SU-DHL-6 (cell line): Measurements from ENCODE around the gene TBC1D19.

Experiments
- H2AFZ ChIP-seq: fragments of 200-600 bp; sonication (generic); 2 replicates; pipeline ENCODE4 v1.6.1; 2014; ENCODE audit warnings: low read depth, mild to moderate bottlenecking, moderate library complexity, mixed read lengths, antibody characterized with exemption, low read length; ENCODE audit not compliant: severe bottlenecking
- H3F3A ChIP-seq: fragments of 200-600 bp; shearing (Covaris generic); 2 replicates; pipeline ENCODE4 v1.6.0; 2016; ENCODE audit warnings: antibody characterized with exemption, mild to moderate bottlenecking; ENCODE audit not compliant: insufficient read depth
- H3K27ac ChIP-seq: fragments of 200-600 bp; sonication (generic); 2 replicates; pipeline ENCODE4 v1.5.1; 2016; ENCODE audit warnings: low read depth, mild to moderate bottlenecking, low read length, moderate library complexity, mixed read lengths
- H3K27me3 ChIP-seq: fragments of 200-600 bp; sonication (generic), shearing (Covaris generic); 2 replicates; pipeline ENCODE4 v1.6.0; 2014; ENCODE audit warnings: mild to moderate bottlenecking, low read length
- H3K36me3 ChIP-seq: fragments of 200-600 bp; sonication (generic); 2 replicates; pipeline ENCODE4 v1.6.1; 2014; ENCODE audit warnings: mild to moderate bottlenecking, low read length, mixed read lengths
- H3K4me2 ChIP-seq: fragments of 300-600, 200-600 bp; shearing (Covaris generic), sonication (generic); 2 replicates; pipeline ENCODE4 v1.6.0; 2014; ENCODE audit warnings: low read length, low read depth, mild to moderate bottlenecking; ENCODE audit not compliant: poor library complexity, severe bottlenecking
- H3K4me3 ChIP-seq: fragments of 200-600 bp; sonication (generic); 2 replicates; pipeline ENCODE4 v1.5.1; 2014; ENCODE audit warnings: antibody characterized with exemption, low read length, mild to moderate bottlenecking, mixed read lengths; ENCODE audit not compliant: insufficient read depth, poor library complexity, severe bottlenecking
- H3K79me2 ChIP-seq: fragments of 200-600 bp; sonication (generic); 2 replicates; pipeline ENCODE4 v1.6.1; 2014; ENCODE audit warnings: mild to moderate bottlenecking, low read length, moderate library complexity; ENCODE audit not compliant: insufficient read depth
- H3K9ac ChIP-seq: fragments of 200-600 bp; sonication (generic); 2 replicates; pipeline ENCODE4 v1.7.0; 2014; ENCODE audit warnings: mild to moderate bottlenecking, low read length
- H3K9me2 ChIP-seq: fragments of 200-600 bp; sonication (generic); replicated peaks from 2 replicates; pipeline ENCODE4 v1.6.1; 2014; ENCODE audit warnings: low read length; ENCODE audit not compliant: insufficient read depth
- H3K9me3 ChIP-seq: fragments of 200-600 bp; sonication (generic); 2 replicates; pipeline ENCODE4 v1.6.1; 2014; ENCODE audit warnings: low read length, mixed read lengths; ENCODE audit not compliant: insufficient read depth
- H4K20me1 ChIP-seq: fragments of 200-600 bp; sonication (generic); 2 replicates; pipeline ENCODE4 v1.6.1; 2014; ENCODE audit warnings: low read depth, mild to moderate bottlenecking, antibody characterized with exemption, low read length, moderate library complexity, mixed read lengths
- EZH2phosphoT487 ChIP-seq: fragments of 200-600 bp; sonication (generic), shearing (Covaris generic); conservative IDR thresholded peaks from 2 replicates; pipeline ENCODE4 v1.6.1; 2018; ENCODE audit warnings: mild to moderate bottlenecking, antibody characterized with exemption, low read length, moderate library complexity, mixed read lengths
- TF ChIP-seq, protein P1 (sequence below): fragments of 200-600 bp; sonication (generic); IDR thresholded peaks from one replicate; pipeline ENCODE4 v1.5.1; 2017; ENCODE audit warnings: antibody characterized with exemption, mild to moderate bottlenecking, low read length, moderate library complexity; ENCODE audit not compliant: insufficient read depth, poor library complexity, severe bottlenecking

Gene TBC1D19

DNA sequence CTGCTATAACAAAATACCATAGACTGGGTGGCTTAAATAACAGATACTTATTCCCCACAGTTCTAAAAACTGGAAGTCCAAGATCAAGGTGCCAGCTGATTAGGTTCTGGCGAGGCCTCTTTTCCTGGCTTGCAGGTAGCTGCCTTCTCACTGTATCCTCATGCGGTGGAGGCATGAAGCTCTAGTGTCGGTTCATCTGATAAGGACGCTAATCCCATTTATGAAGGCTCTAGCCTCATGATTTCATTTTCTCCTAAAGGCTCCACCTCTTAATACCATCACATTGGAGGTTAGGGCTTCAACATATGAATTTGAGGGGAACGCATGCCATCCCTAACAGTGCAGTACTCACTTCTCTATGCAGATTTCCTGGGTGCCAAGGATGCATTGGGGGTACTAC lies 218.9 kb downstream of the TBC1D19 start:
- H2AFZ ChIP-seq = no peak overlapping the region
- no peak overlapping the region for H3K27ac ChIP-seq
- H3K9me3 ChIP-seq = no peaks in the 10 kb centered on the region
- H3K9ac ChIP-seq = no peak overlapping the region
- no peaks in the 10 kb centered on the region for H3K9me2 ChIP-seq
- no peaks in the 10 kb centered on the region for H3K79me2 ChIP-seq
- no peak for TF ChIP-seq EZH2phosphoT487
- TF ChIP-seq, protein P1, sequence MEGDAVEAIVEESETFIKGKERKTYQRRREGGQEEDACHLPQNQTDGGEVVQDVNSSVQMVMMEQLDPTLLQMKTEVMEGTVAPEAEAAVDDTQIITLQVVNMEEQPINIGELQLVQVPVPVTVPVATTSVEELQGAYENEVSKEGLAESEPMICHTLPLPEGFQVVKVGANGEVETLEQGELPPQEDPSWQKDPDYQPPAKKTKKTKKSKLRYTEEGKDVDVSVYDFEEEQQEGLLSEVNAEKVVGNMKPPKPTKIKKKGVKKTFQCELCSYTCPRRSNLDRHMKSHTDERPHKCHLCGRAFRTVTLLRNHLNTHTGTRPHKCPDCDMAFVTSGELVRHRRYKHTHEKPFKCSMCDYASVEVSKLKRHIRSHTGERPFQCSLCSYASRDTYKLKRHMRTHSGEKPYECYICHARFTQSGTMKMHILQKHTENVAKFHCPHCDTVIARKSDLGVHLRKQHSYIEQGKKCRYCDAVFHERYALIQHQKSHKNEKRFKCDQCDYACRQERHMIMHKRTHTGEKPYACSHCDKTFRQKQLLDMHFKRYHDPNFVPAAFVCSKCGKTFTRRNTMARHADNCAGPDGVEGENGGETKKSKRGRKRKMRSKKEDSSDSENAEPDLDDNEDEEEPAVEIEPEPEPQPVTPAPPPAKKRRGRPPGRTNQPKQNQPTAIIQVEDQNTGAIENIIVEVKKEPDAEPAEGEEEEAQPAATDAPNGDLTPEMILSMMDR = no peak
- H3K4me3 ChIP-seq = no peak overlapping the region
- no peaks in the 10 kb centered on the region; the same call in 1 of the 2 replicates for H3F3A ChIP-seq
- no peak overlapping the region for H3K4me2 ChIP-seq
- no peaks in the 10 kb centered on the region for H3K27me3 ChIP-seq
- H4K20me1 ChIP-seq = no peaks in the 10 kb centered on the region
- no peaks in the 10 kb centered on the region for H3K36me3 ChIP-seq

- Histone ChIP-seq H3K79me2 (no peaks in the 10 kb centered on the region), H3K4me2 (no peak overlapping the region), H3K9me2 (no peaks in the 10 kb centered on the region), H3K27ac (no peak overlapping the region), H4K20me1 (no peaks in the 10 kb centered on the region), H3K27me3 (no peaks in the 10 kb centered on the region), H3F3A (no peaks in the 10 kb centered on the region; the same call in 1 of the 2 replicates), H3K36me3 (no peaks in the 10 kb centered on the region), H3K9me3 (no peaks in the 10 kb centered on the region), H2AFZ (no peak overlapping the region), H3K9ac (no peak overlapping the region), H3K4me3 (no peak overlapping the region)
- TF ChIP-seq EZH2phosphoT487 = no peak
- TF ChIP-seq, protein P1 = no peak
Measured at GRCh38 chr4:26803211-26803861, 219.5 kb downstream of the TBC1D19 start.

GRCh38 chr4:26804451-26804850 lies 220.6 kb downstream of the TBC1D19 start:
- Histone ChIP-seq H3K9ac (no peak overlapping the region), H2AFZ (no peak overlapping the region), H4K20me1 (no peaks in the 10 kb centered on the region), H3K79me2 (no peaks in the 10 kb centered on the region), H3K27ac (no peak overlapping the region), H3K36me3 (no peaks in the 10 kb centered on the region), H3K4me2 (no peak overlapping the region), H3F3A (no peaks in the 10 kb centered on the region; the same call in 1 of the 2 replicates), H3K9me2 (no peaks in the 10 kb centered on the region), H3K27me3 (no peaks in the 10 kb centered on the region), H3K4me3 (no peak overlapping the region), H3K9me3 (no peaks in the 10 kb centered on the region)
- no peak for TF ChIP-seq EZH2phosphoT487
- TF ChIP-seq, protein P1 = no peak
